Measurements from ENCODE around the gene CBFA2T2. TPM values are rescaled to one million over a fixed set of nuclear protein-coding genes. Genes with fewer than 3 reads are reported as not detected.

Gene CBFA2T2
- total RNA-seq, 2 donors from 2014 or later = 10.6 to 12.5 TPM

DNA sequence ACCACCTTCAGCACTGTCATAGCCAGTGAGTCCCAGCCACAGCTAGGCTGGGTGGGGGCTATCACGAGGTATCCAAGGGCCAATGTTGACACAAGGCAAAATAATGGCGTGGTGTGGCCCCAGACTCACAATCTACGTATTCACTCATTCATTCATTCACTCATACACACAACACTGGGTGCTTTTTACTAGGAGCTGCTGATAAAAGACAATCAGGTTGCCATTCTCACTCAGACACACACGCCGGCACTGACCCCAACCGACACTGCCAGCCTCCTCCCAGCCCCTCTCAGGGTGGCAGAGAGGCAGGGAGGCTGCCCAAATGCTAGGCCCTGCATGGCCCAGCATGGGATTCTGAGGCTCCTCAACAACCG is 170.8 kb downstream of the CBFA2T2 start:
- H3K36me3 ChIP-seq (replicated peaks in 1 of 2; ENCODE audit: insufficient read depth in 1 of 2, low read depth in 2 of 2) = no peaks in the 10 kb centered on the region
- DNase-seq (no peak), ATAC-seq (no peak)
- no peaks in the 10 kb centered on the region for H3K27me3 ChIP-seq
- no peak overlapping the region for H3K27ac ChIP-seq
- WGBS, 2 donors = 81 to 84% methylated on average over 7 of the region's 7 CpGs
- TF ChIP-seq CTCF (IDR thresholded peaks at IDR 0.05) (no peak), POLR2A (IDR thresholded peaks at IDR 0.05) (no peak)
- intact Hi-C loops (cut with DNase I) = no loop called here
- no peaks in the 10 kb centered on the region for H3K9me3 ChIP-seq
- no peak overlapping the region for H3K4me3 ChIP-seq
- peaks cover 20% of the 10 kb centered on the region for H3K4me1 ChIP-seq

GRCh38 chr20:33662172-33662571 is 172.3 kb downstream of the CBFA2T2 start, which contains the start of gene C20orf144:
C20orf144 (plus strand) TSS chr20:33662327; CDS start chr20:33662346, 19 bp downstream.
- Histone ChIP-seq H3K4me3 (peak within 1 kb of the TSS; percentile 51 to 61), H3K27ac (peak within 1 kb of the TSS in 3 of 4 donors; percentile 88 to 91 (median 89)), H3K27me3 (no peaks in the 10 kb centered on the region), H3K36me3 (replicated peaks in 1 of 2; ENCODE audit: insufficient read depth in 1 of 2, low read depth in 2 of 2) (no peaks in the 10 kb centered on the region), H3K9me3 (no peaks in the 10 kb centered on the region), H3K4me1 (peaks cover 33% of the 10 kb centered on the region)
- DNase-seq (no peak), ATAC-seq (no peak)
- intact Hi-C loops (cut with DNase I) = no loop called here
- 91 to 94% methylated on average over 6 to 10 of the region's 10 CpGs for WGBS, 2 donors
- TF ChIP-seq CTCF (IDR thresholded peaks at IDR 0.05) = no peak
- no peak for TF ChIP-seq POLR2A (IDR thresholded peaks at IDR 0.05)

DNA sequence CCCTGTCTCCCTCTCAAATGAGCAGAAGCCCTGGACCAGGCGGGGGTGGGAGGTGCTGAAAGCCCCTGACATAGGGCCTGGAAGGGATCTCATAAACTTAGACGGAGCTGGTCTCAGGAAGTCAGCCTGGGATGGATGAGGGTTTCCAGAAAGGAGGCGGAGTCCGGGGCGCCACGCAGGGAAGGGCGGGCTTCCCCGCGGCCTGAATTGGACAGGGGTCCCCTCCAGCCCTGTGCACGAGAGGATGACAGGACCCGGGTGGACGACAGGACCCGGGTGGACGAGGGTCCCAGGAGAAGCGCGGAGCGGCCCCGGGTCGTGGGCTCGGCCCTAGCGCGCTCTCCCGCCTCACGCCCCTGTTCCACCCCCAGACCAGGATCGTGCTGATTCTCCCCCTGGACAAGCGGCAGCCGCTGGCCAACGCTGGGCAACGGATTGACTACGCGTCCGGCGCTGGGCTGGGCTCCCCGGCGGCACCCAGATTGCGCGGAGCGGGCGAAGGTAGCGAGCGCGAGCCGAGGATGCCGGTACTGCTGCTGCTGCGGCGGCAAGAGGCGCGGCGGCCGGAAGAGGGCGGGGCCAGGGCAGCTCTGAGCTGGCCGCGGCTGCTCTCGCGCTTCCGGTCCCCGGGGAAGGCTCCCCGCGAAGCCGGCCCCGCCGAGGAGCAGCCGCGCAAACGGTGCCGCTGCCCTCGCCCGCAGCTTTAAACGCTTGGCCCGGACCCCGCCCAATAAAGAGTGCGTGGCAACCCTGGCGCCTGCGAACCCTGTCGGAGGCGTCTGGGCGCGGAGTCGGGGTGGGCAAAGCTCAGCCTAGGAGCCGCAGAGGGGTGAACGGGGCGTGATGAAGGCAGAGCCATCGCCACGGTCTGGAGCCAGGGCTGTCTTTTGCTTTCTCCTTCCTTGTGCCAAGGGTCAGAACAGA is 173.5 kb downstream of the CBFA2T2 start:
- DNase-seq (peak; percentile 84 to 87 (median 86)), ATAC-seq (peak; percentile 54)
- H3K9me3 ChIP-seq = no peaks in the 10 kb centered on the region
- H3K4me3 ChIP-seq = peak overlapping the region; percentile 51 to 61
- intact Hi-C loops (cut with DNase I) = no loop called here
- peak overlapping the region; percentile 60 to 91 (median 88) for H3K27ac ChIP-seq
- no peaks in the 10 kb centered on the region for H3K27me3 ChIP-seq
- WGBS, 2 donors = 1% methylated on average over 23 to 84 of the region's 84 CpGs
- no peaks in the 10 kb centered on the region for H3K36me3 ChIP-seq (replicated peaks in 1 of 2; ENCODE audit: insufficient read depth in 1 of 2, low read depth in 2 of 2)
- peaks cover 46% of the 10 kb centered on the region for H3K4me1 ChIP-seq
- TF ChIP-seq POLR2A (IDR thresholded peaks at IDR 0.05) = peak; percentile 81 to 85 (median 84)
- TF ChIP-seq CTCF (IDR thresholded peaks at IDR 0.05) = peak in 2 of 7 experiments; percentile 3 to 8

DNA sequence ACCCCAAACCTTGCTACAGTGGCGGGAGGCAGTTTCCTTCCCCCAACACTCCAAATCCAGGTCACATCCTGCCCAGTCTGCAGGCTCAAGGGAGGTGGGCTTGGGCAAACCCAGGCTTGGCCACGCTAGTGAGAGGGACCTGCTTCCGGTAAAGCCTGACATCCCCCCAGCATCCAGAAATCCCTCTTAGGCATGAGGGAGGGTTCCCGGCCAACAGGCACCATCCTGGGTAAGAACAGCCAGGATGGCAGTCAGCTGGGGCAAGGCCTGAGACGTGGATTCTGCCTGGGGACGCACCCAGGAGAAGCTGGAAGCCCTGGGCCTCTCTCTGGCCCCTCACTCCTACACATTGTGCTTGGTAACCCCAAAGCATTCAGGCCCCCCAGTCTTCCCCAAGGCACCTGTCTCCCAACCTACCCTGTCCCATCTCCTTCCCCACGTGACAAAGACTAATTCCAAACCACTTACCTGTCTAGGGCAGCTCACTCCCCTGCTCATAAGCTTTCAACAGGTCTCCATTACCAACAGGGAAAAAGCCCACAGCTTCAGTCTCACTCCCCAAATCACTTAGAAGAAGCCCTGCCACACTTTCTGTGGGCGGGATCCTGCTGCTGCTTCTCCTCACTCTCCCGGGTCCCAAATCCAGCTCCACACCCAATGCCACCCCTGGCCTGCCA is 174.3 kb downstream of the CBFA2T2 start:
- no peak for DNase-seq

More for the DNA sequence above, 174.3 kb downstream of the CBFA2T2 start:
- ATAC-seq = no peak
- peaks cover 46% of the 10 kb centered on the region for H3K4me1 ChIP-seq
- TF ChIP-seq CTCF (IDR thresholded peaks at IDR 0.05) (no peak), POLR2A (IDR thresholded peaks at IDR 0.05) (no peak)
- H3K36me3 ChIP-seq (replicated peaks in 1 of 2; ENCODE audit: insufficient read depth in 1 of 2, low read depth in 2 of 2) = peaks cover 0 to 3% of the 10 kb centered on the region in 2 donors
- intact Hi-C loops (cut with DNase I) = no loop called here
- peak overlapping the region; percentile 60 to 91 (median 88) for H3K27ac ChIP-seq
- H3K27me3 ChIP-seq = no peaks in the 10 kb centered on the region
- 35 to 87% methylated on average over 3 to 9 of the region's 9 CpGs for WGBS, 2 donors
- H3K4me3 ChIP-seq = peak overlapping the region; percentile 51 to 61
- no peaks in the 10 kb centered on the region for H3K9me3 ChIP-seq
